ENCODE measurements around the gene SH3BGRL3.
"Not testable (repeated sequence)": the region's sequence is repeated elsewhere in the genome, so short reads cannot be mapped to it uniquely, and the experiment has no call there.

Gene SH3BGRL3

DNA sequence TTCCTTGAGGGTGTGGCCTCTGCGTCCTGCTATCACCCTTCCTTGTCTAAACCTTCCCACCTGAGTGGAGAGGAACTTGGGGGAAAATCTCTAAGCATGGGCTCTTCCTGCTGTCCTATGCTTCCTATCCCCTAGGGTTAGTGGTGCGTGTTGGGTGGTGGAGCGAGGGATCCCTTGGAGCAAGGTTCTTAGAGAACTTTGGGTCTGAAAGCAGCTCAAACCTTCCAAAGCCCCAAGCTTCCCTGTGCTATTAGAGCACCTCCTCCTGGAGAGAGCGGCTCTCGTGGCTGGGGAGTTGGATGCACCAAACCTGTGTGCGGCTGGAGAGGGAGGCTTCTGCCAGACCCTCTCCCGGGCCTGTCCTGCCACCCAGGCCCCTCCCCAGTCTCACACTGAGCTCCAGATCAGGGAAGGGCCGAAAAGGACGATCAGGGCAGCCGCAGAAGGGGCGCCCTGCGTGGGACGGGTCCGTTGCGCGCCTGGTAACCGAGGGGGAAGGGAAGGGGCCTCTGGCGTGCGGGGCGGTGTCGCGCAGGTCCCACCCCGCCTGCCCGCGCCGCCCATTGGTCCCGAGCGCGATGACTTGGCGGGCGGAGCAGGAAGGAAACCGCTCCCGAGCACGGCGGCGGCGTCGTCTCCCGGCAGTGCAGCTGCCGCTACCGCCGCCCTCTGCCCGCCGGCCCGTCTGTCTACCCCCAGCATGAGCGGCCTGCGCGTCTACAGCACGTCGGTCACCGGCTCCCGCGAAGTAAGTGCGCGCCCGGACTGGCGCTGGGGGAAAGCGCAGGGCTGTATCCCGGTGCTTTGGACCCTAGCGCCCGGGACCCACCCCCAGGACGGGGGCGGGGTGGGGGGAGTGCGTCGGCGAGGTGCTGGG is at the start of gene SH3BGRL3:
SH3BGRL3 (plus strand) TSS at position 631 of the 877 bp plus-strand sequence; CDS start at position 701, 70 bp downstream.
- TF ChIP-seq, protein P1, sequence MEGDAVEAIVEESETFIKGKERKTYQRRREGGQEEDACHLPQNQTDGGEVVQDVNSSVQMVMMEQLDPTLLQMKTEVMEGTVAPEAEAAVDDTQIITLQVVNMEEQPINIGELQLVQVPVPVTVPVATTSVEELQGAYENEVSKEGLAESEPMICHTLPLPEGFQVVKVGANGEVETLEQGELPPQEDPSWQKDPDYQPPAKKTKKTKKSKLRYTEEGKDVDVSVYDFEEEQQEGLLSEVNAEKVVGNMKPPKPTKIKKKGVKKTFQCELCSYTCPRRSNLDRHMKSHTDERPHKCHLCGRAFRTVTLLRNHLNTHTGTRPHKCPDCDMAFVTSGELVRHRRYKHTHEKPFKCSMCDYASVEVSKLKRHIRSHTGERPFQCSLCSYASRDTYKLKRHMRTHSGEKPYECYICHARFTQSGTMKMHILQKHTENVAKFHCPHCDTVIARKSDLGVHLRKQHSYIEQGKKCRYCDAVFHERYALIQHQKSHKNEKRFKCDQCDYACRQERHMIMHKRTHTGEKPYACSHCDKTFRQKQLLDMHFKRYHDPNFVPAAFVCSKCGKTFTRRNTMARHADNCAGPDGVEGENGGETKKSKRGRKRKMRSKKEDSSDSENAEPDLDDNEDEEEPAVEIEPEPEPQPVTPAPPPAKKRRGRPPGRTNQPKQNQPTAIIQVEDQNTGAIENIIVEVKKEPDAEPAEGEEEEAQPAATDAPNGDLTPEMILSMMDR (IDR thresholded peaks at IDR 0.05; ENCODE audit: extremely low read depth, missing control alignments): peak; percentile 33
- peak; percentile 95 for DNase-seq (ENCODE audit: low spot score)

DNA sequence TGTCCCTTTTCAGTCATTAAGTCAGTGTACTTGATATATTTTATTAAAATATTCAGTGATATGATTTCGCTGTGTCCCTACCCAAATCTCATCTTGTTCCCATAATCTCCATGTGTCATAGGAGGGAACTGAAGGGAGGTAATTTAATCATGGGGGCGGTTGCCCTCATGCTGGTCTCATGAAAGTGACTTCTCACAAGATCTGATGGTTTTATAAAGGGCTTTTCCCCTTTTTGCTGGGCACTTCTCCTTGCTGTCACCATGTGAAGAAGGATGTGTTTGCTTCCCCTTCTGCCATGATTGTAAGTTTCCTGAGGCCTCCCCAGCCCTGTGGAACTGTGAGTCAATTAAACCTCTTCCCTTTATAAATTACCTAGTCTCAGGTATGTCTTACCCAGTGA is 49.2 kb upstream of the SH3BGRL3 start:
- DNase-seq (ENCODE audit: low spot score): not testable (repeated sequence)

DNA sequence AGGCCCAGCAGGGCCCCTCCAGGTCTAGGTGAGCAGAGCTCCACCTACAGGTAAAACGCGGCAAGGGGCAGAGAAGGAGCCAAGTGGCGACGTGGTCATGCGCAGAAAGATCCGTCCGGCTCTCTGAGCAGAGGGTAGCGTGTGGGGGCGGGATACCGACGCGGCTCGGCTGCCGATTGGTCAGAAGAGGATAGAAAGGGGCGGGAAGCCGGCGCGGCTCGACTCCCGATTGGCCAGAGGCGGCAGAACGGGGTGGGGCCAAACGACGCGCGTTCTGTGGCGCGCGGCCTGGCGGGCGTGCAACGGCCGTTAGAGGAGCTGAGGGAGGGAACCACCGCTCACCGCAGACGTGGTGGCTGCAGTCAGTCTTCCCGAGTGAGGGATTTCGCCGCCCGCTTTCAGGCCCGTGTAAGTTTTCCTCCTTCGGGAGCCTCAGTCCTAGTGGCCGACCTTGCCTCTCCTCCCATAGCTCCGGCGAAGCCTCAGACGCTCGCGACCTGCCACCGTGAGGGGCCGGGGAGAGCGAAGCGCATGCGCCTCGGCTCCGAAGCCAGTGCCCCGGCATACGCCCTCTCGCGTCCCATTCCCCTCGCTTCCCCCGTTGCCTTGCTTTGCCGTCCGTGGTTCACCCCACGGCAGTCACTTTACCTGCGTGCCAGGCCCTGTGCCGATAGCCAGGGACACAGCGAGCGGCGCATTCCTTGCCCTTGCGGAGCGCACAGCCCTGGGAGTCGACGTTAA is 45.8 kb upstream of the SH3BGRL3 start, which contains the start of gene CEP85:
CEP85 (plus strand) TSS at position 298 of the 741 bp plus-strand sequence. CDS start 5,584 bp downstream, outside the sequence.
- DNase-seq (ENCODE audit: low spot score): peak; percentile 99
- TF ChIP-seq, protein P1 (IDR thresholded peaks at IDR 0.05; ENCODE audit: extremely low read depth, missing control alignments): peak; percentile 94

DNA sequence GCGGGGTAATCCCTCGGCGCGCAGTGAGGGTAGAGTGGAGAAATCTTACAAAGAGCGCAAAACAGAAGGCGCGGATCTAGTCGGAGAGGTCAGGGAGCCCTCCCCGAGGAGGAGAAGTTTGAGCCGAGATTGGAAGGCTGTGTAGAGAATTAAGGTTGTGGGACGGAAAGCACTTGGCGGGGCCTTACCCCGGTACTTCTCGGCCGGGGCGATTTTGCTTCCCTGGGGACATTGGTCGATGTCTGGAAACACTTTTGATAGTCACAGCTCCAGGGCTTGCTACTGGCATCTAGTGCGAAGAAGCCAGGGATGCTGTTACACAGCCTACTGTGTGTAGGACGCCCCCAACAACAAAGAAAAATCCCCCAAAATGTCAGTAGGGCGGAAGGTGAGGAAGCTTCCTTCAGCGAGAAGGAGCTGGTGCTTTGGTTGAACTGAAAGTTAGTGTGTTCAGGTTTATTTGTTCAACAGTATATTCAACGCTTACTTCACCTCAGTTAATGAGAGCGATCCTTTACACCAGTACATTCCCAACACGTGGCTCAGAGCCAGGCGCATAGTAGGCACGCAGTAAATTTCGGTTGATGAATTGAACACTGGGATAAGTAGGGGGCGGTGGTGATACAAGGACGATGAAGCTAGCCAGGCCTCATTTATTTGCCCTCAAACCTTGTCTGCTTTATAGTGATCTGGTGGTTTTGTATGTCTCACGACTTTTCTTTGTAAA is 45.1 kb upstream of the SH3BGRL3 start:
- DNase-seq (ENCODE audit: low spot score): peak; percentile 32
- TF ChIP-seq, protein P1 (IDR thresholded peaks at IDR 0.05; ENCODE audit: extremely low read depth, missing control alignments): no peak

DNA sequence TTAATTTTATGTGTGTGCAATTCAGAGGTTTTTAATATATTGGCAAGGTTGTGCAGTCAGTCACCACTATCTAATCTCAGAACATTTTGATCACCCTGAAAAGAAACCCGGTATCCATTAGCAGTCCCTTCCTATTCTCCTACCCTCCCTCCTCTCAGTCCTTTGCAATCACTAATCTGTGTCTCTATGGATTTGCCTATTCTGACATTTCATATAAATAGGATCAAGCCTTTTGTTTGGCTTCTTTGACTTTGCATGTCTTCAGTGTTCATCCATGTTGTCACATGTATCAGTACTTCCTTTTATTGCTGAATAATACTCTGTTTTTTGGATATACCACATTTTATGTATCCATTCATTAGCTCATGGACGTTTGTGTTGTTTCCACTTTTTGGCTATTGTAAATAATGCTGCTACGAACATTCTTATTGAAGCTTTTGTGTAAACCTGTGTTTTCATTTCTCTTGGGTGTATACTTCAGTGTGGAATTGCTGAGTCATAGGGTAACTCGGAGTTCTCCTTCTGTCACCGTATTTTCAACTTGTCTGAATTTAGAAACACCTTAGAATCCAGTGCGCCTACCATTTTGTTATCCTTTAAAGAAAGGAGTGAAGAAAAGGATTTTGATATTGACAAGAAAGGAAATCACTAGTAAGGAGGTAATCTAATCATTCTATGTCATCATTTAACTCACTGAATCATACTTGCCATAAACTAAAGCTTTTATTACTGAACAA is 42.5 kb upstream of the SH3BGRL3 start:
- no peak for DNase-seq (ENCODE audit: low spot score)
- TF ChIP-seq, protein P1 (IDR thresholded peaks at IDR 0.05; ENCODE audit: extremely low read depth, missing control alignments): no peak

DNA sequence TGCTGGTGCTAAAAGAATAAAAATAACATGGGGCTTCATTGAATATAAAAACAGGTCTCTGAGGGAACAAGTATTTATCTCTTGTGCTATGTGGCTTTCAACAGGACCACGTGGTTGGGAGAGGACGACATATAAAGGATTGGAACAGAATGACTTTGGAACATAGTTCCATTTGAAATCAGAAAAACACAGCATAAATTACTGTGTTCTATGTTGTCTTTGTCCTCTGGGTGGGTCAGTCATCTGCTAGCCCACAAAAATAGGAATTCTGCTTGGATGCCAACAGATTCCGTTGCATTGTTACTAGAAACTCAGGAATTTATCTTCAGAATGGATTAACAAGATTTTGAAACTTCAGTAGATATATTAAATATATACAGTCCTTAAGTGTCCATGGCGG is 40.0 kb upstream of the SH3BGRL3 start:
- TF ChIP-seq, protein P1 (IDR thresholded peaks at IDR 0.05; ENCODE audit: extremely low read depth, missing control alignments): no peak
- no peak for DNase-seq (ENCODE audit: low spot score)

DNA sequence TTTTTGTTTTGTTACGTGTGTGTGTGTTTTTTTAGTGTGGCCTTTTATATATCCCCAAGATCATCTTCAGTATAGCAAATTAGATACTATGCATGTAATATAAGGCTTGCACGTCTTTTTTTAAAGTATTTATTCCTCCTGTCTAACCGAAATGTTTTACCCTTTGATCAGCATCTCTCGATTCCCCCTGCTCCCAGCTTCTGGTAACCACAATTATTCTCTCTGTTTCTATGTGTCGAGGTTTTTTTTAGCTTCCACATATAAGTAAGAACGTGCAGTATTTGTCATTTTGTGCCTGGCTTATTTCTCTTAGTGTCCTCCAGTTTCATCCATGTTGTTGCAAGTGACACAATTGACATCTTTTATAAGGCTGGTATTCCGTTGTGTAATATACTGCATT is 27.2 kb upstream of the SH3BGRL3 start:
- TF ChIP-seq, protein P1 (IDR thresholded peaks at IDR 0.05; ENCODE audit: extremely low read depth, missing control alignments): no peak
- DNase-seq (ENCODE audit: low spot score): no peak

Measured in GM20000 (cell line).